GM12878 (cell line): ENCODE measurements around the gene EEPD1. TPM values are rescaled to one million over a fixed set of nuclear protein-coding genes. Genes with fewer than 3 reads are reported as not detected.

Experiments used
- ATAC-seq: fragments of 200-7000 bp; cut with Tn5 transposase; 3 replicates; pipeline ENCODE4 v1.9.1; 2020; ENCODE audit warnings: mild to moderate bottlenecking, moderate library complexity
- BruUV-seq: library from RNA; stranded (reverse); fragments of 400-500 nt; replicated peaks from 2 replicates; lab custom pipeline; 2021; lab: Mats Ljungman, UMichigan
- CTCF ChIA-PET: fragments of 300-600 bp; sonication (Branson Sonifier 250); formaldehyde crosslinking; extraction: SDS; loops from one replicate; lab custom pipeline; 2021; ENCODE audit warnings: inconsistent platforms; lab: Yijun Ruan, JAX
- POLR2A ChIA-PET: fragments of 350-600 bp; formaldehyde crosslinking; extraction: SDS; loops from one replicate; lab custom pipeline; 2021; ENCODE audit warnings: inconsistent platforms; lab: Charles Lee
- RAD21 ChIA-PET: fragments of 300-600 bp; sonication (Branson Sonifier 250); formaldehyde crosslinking; loops from one replicate; lab custom pipeline; 2023; ENCODE audit warnings: antibody characterized with exemption; ENCODE audit not compliant: unreplicated experiment; lab: Charles Lee
- SMC1A ChIA-PET: fragments of 300-600 bp; sonication (Branson Sonifier 250); formaldehyde crosslinking; loops from one replicate; lab custom pipeline; 2023; ENCODE audit not compliant: unreplicated experiment, uncharacterized antibody; lab: Charles Lee
- DNase-seq: peaks from one replicate; pipeline ENCODE4 v3.0.0-alpha.2; 2011; ENCODE audit warnings: low read depth, low spot score
- FAIRE-seq: peaks from 3 replicates; lab custom pipeline; 2011; peaks lifted over from hg19 to GRCh38; lab: Jason Lieb, UNC
- H2AFZ ChIP-seq: 2 replicates; pipeline ENCODE4 v1.6.0; 2011; ENCODE audit warnings: low read depth, low read length, control low read depth; ENCODE audit not compliant: control insufficient read depth
- H3K27ac ChIP-seq: 2 replicates; pipeline ENCODE4 v1.5.1; 2011; ENCODE audit warnings: control low read depth; ENCODE audit not compliant: control insufficient read depth, insufficient read depth
- H3K27me3 ChIP-seq, 2 experiments: replicated peaks in 1 of 2; 2 replicates each; pipeline versions ENCODE4 v1.6.0 to v1.6.1; 2011; ENCODE audit warnings: low read length in 1 of 2; ENCODE audit not compliant: control insufficient read depth in 2 of 2, insufficient read depth in 2 of 2
- H3K36me3 ChIP-seq, 2 experiments: 2 replicates each; pipeline ENCODE4 v1.5.1; 2011; ENCODE audit warnings: low read length in 1 of 2; ENCODE audit not compliant: control insufficient read depth in 2 of 2, insufficient read depth in 2 of 2
- H3K4me1 ChIP-seq: 2 replicates; pipeline ENCODE4 v1.6.1; 2011; ENCODE audit warnings: mild to moderate bottlenecking, low read length, moderate library complexity, mixed read lengths; ENCODE audit not compliant: control insufficient read depth, insufficient read depth
- H3K4me2 ChIP-seq: 2 replicates; pipeline ENCODE4 v1.6.0; 2011; ENCODE audit warnings: control low read depth; ENCODE audit not compliant: control insufficient read depth, insufficient read depth
- H3K4me3 ChIP-seq: fragments of 200-600 bp; sonication (generic); 2 replicates; pipeline ENCODE4 v1.5.1; 2016
- H3K79me2 ChIP-seq: 2 replicates; pipeline ENCODE4 v1.6.0; 2011; ENCODE audit warnings: low read length; ENCODE audit not compliant: control insufficient read depth, insufficient read depth
- H3K9ac ChIP-seq: 2 replicates; pipeline ENCODE4 v1.8.0; 2011; ENCODE audit warnings: low read length, control low read depth, mixed read lengths; ENCODE audit not compliant: control insufficient read depth, insufficient read depth
- H3K9me3 ChIP-seq: replicated peaks from 3 replicates; pipeline ENCODE4 v1.5.1; 2011; ENCODE audit warnings: mild to moderate bottlenecking, low read length; ENCODE audit not compliant: control insufficient read depth, insufficient read depth
- H4K20me1 ChIP-seq: 2 replicates; pipeline ENCODE4 v1.6.0; 2011; ENCODE audit not compliant: control insufficient read depth, insufficient read depth
- ATF3 ChIP-seq: IDR thresholded peaks from 2 replicates; pipeline ENCODE4 v1.6.1; 2011; ENCODE audit warnings: low read depth, mild to moderate bottlenecking, low read length, moderate library complexity, borderline replicate concordance; ENCODE audit errors: extremely low read depth
- BACH1 ChIP-seq: fragments of 450-650 bp; IDR thresholded peaks from 2 replicates; pipeline ENCODE4 v1.6.1; 2017; ENCODE audit warnings: mild to moderate bottlenecking, borderline replicate concordance
- BMI1 ChIP-seq: fragments of 450-650 bp; IDR thresholded peaks from 2 replicates; pipeline ENCODE4 v1.6.1; 2016; ENCODE audit warnings: mild to moderate bottlenecking, moderate library complexity, borderline replicate concordance
- E2F4 ChIP-seq: IDR thresholded peaks from 2 replicates; pipeline ENCODE4 v1.6.1; 2012; ENCODE audit warnings: low read depth, low read length, improper control_type of control experiment
- EP300 ChIP-seq, 2 experiments: fragments of 150-350 bp in 1 of 2; IDR thresholded peaks; 2 replicates each; pipeline ENCODE4 v1.6.1; 2011 to 2012; ENCODE audit warnings: low read depth in 2 of 2, low read length in 2 of 2, borderline replicate concordance in 1 of 2, improper control_type of control experiment in 1 of 2, inconsistent platforms in 1 of 2; ENCODE audit not compliant: control insufficient read depth in 1 of 2
- MYB ChIP-seq: fragments of 150-350 bp; IDR thresholded peaks from 2 replicates; pipeline ENCODE4 v1.6.1; 2014; ENCODE audit warnings: mild to moderate bottlenecking, low read depth, low read length, borderline replicate concordance
- MYC ChIP-seq: IDR thresholded peaks from 2 replicates; pipeline ENCODE4 v1.6.1; 2011; ENCODE audit warnings: mild to moderate bottlenecking, low read length, moderate library complexity, inconsistent platforms; ENCODE audit not compliant: insufficient read depth, insufficient replicate concordance, insufficient read length, severe bottlenecking
- NBN ChIP-seq: fragments of 450-650 bp; IDR thresholded peaks from 2 replicates; pipeline ENCODE4 v1.6.1; 2016
- PAX5 ChIP-seq: IDR thresholded peaks from 2 replicates; pipeline ENCODE4 v1.6.1; 2011; ENCODE audit warnings: low read depth, low read length, borderline replicate concordance
- RELB ChIP-seq: fragments of 450-650 bp; IDR thresholded peaks from 2 replicates; pipeline ENCODE4 v1.6.1; 2017; ENCODE audit warnings: low read depth, mild to moderate bottlenecking, moderate library complexity
- SMAD5 ChIP-seq: IDR thresholded peaks from 2 replicates; pipeline ENCODE4 v1.6.1; 2016; ENCODE audit warnings: antibody characterized with exemption, low read depth
- SRF ChIP-seq, 2 experiments: IDR thresholded peaks; 2 replicates each; pipeline ENCODE4 v1.6.1; 2011; ENCODE audit warnings: low read depth in 2 of 2, low read length in 2 of 2, mild to moderate bottlenecking in 1 of 2, moderate library complexity in 1 of 2
- TBL1XR1 ChIP-seq: IDR thresholded peaks from 2 replicates; pipeline ENCODE4 v1.6.1; 2012; ENCODE audit warnings: low read depth, low read length, improper control_type of control experiment
- YBX1 ChIP-seq: fragments of 450-650 bp; IDR thresholded peaks from 2 replicates; pipeline ENCODE4 v1.6.1; 2016; ENCODE audit warnings: antibody characterized with exemption
- ZBTB33 ChIP-seq: fragments of 450-650 bp; IDR thresholded peaks from 2 replicates; pipeline ENCODE4 v1.6.1; 2017; ENCODE audit warnings: mild to moderate bottlenecking
- ZZZ3 ChIP-seq: IDR thresholded peaks from 2 replicates; pipeline ENCODE4 v1.6.1; 2011; ENCODE audit warnings: low read depth; ENCODE audit not compliant: control insufficient read depth, insufficient read length
- WGBS: methylation state at CpG from one replicate; pipeline ENCODE4 v1.1.6; 2016; ENCODE audit warnings: low lambda C conversion rate; ENCODE audit not compliant: insufficient replicate concordance, insufficient coverage; ENCODE audit errors: missing lambda C conversion rate; 5-methylcytosine and 5-hydroxymethylcytosine counted together
- in situ Hi-C: fragments of 300-500 bp; cut with MboI; formaldehyde crosslinking; loops from 9 replicates; pipeline ENCODE4 v1.14.3; 2018; ENCODE audit warnings: mixed read lengths
- intact Hi-C: fragments of 100-400 bp; cut with micrococcal nuclease; formaldehyde crosslinking; loops from one replicate; pipeline ENCODE4 v1.14.2; 2022; ENCODE audit not compliant: unreplicated experiment
- polyA plus RNA-seq, 11 experiments: library from polyadenylated mRNA; depleted of rRNA in 4 of 11; unstranded in 6 of 11; stranded (reverse) in 5 of 11; fragments of >200 nt; fragmentation: Nextera tagmentation in 4 of 11; fragmentation: Illumina TruSeq in 1 of 11; extraction: Ambion mirVana in 4 of 11; extraction: Trizol in 1 of 11; gene quantifications; 1 replicate in 1 of 11; 2 replicates in 10 of 11; pipeline versions ENCODE4 v1.2.1 to v1.2.3, GENCODE V29; 2011 to 2016; ENCODE audit warnings: inconsistent platforms in 2 of 11, missing spikeins in 2 of 11, low read depth in 1 of 11
- total RNA-seq, 4 experiments: library from RNA; depleted of rRNA in 3 of 4; stranded (reverse); fragments of >200 nt in 3 of 4; fragmentation: Illumina TruSeq in 1 of 4; extraction: Trizol in 1 of 4; gene quantifications; 2 replicates each; pipeline versions ENCODE4 v1.2.1 to v1.2.3, GENCODE V29; 2013 to 2021

EEPD1 gene
- total and polyA plus RNA-seq, 10 of the 15 experiments (the other 5 are each of a cell fraction or from before 2014, with no cell fraction given) = 0.24 to 2.8 (median 0.86) TPM; not detected in 1

- H3K4me3 ChIP-seq = no peak overlapping the region
- no peak overlapping the region for H3K9ac ChIP-seq
- no peaks in the 10 kb centered on the region for H4K20me1 ChIP-seq
- FAIRE-seq (peak; percentile 91), ATAC-seq (peak; percentile 100), DNase-seq (peak; percentile 79)
- RAD21 ChIA-PET = interaction anchor here (0.8 to 1.4 kb wide), 4 partner anchors 11 to 174 kb away, joined by 3 to 7 read pairs (median 3); no protein-coding TSS in a partner anchor
- H3K36me3 ChIP-seq = no peaks in the 10 kb centered on the region
- H3K9me3 ChIP-seq = no peaks in the 10 kb centered on the region; the same call in 2 of the 3 replicates
- H3K27me3 ChIP-seq = peaks cover 0 to 6% of the 10 kb centered on the region in 2 experiments; a peak in 3 of 4 replicates
- WGBS = 17% methylated on average over 9 of the region's 9 CpGs
- POLR2A ChIA-PET = interaction anchor here (1.2 kb wide), 1 partner anchor 20 kb away, joined by 3 read pairs; no protein-coding TSS in a partner anchor
- CTCF ChIA-PET = interaction anchor here (0.5 to 2.1 kb wide), 10 partner anchors 12 to 202 kb away, joined by 3 to 6 read pairs (median 4); no protein-coding TSS in a partner anchor
- no peak overlapping the region for H3K27ac ChIP-seq
- in situ Hi-C loops = no loop called here
- SMC1A ChIA-PET = interaction anchor here (0.7 to 1.6 kb wide), 9 partner anchors 11 to 171 kb away, joined by 3 to 15 read pairs (median 3); no protein-coding TSS in a partner anchor
- no peak overlapping the region for H2AFZ ChIP-seq
- no peaks in the 10 kb centered on the region for H3K79me2 ChIP-seq
- peaks cover 11% of the 10 kb centered on the region for H3K4me1 ChIP-seq
- BruUV-seq = no TSS peak
- no peak overlapping the region for H3K4me2 ChIP-seq
- intact Hi-C loops = no loop called here
- no peak for TF ChIP-seq MYC
- no peak for TF ChIP-seq ZBTB33
- no peak for TF ChIP-seq ATF3
- TF ChIP-seq EP300 (IDR thresholded peaks at IDR 0.05; ENCODE audit: borderline replicate concordance in 1 of 2, control insufficient read depth in 1 of 2, low read depth in 2 of 2, low read length in 2 of 2) = peak; percentile 44 to 93; a peak in 3 of 4 replicates
- peak; percentile 41; the same call in 1 of the 2 replicates for TF ChIP-seq NBN
- no peak for TF ChIP-seq SMAD5
- TF ChIP-seq E2F4 = no peak
- TF ChIP-seq SRF (IDR thresholded peaks at IDR 0.05; ENCODE audit: low read depth in 2 of 2, low read length in 2 of 2) = 0 out of 4 replicates have a peak, but pooled peaks of 1 of the 2 experiments have one; percentile 63
- no peak for TF ChIP-seq YBX1
- no peak for TF ChIP-seq MYB
- TF ChIP-seq BACH1 = peak; percentile 82; the same call in 1 of the 2 replicates
- TF ChIP-seq RELB = peak; percentile 47; the same call in 1 of the 2 replicates
- peak; percentile 94 for TF ChIP-seq PAX5
- TF ChIP-seq TBL1XR1 = peak; percentile 79
- peak; percentile 40; the same call in 1 of the 2 replicates for TF ChIP-seq BMI1
- no peak for TF ChIP-seq ZZZ3
Measured at GRCh38 chr7:36115448-36116321, 37.4 kb upstream of the EEPD1 start.
